Measurements from ENCODE around the gene HS3ST4. TPM values are rescaled to one million over a fixed set of nuclear protein-coding genes. Genes with fewer than 3 reads are reported as not detected.

The HS3ST4 gene
- total RNA-seq, 1 donor from 2014 or later: 12.6 TPM

GRCh38 chr16:25713785-25714570, 22.2 kb downstream of the HS3ST4 start:
- Mint-ChIP-seq H3K27me3 (ENCODE audit: low read depth) (peaks cover 2% of the 10 kb centered on the region), H3K36me3 (no peaks in the 10 kb centered on the region), H3K4me1 (peaks cover 16% of the 10 kb centered on the region), H3K27ac (no peak overlapping the region), H3K9me3 (no peaks in the 10 kb centered on the region), H3K4me3 (no peak overlapping the region)
- TF ChIP-seq CTCF (IDR thresholded peaks at IDR 0.05; ENCODE audit: unreplicated experiment): no peak
- no peak for DNase-seq (ENCODE audit: low spot score in 2 of 2, unreplicated experiment in 2 of 2)

- no peak overlapping the region for H3K4me3 Mint-ChIP-seq
- H3K36me3 Mint-ChIP-seq: no peaks in the 10 kb centered on the region
- peaks cover 2% of the 10 kb centered on the region for H3K27me3 Mint-ChIP-seq (ENCODE audit: low read depth)
- DNase-seq (ENCODE audit: low spot score in 2 of 2, unreplicated experiment in 2 of 2): no peak
- H3K9me3 Mint-ChIP-seq: no peaks in the 10 kb centered on the region
- peaks cover 6% of the 10 kb centered on the region for H3K4me1 Mint-ChIP-seq
- no peak overlapping the region for H3K27ac Mint-ChIP-seq
- no peak for TF ChIP-seq CTCF (IDR thresholded peaks at IDR 0.05; ENCODE audit: unreplicated experiment)
Measured at GRCh38 chr16:25716186-25716585, 24.4 kb downstream of the HS3ST4 start.

- Mint-ChIP-seq H3K27ac (no peak overlapping the region), H3K27me3 (ENCODE audit: low read depth) (no peaks in the 10 kb centered on the region), H3K36me3 (no peaks in the 10 kb centered on the region), H3K4me1 (no peaks in the 10 kb centered on the region), H3K4me3 (no peak overlapping the region), H3K9me3 (no peaks in the 10 kb centered on the region)
- no peak for DNase-seq (ENCODE audit: low spot score in 2 of 2, unreplicated experiment in 2 of 2)
- no peak for TF ChIP-seq CTCF (IDR thresholded peaks at IDR 0.05; ENCODE audit: unreplicated experiment)
Measured at GRCh38 chr16:25721439-25721838, 29.7 kb downstream of the HS3ST4 start.

GRCh38 chr16:25726430-25727098, 34.8 kb downstream of the HS3ST4 start:
- DNase-seq (ENCODE audit: low spot score in 2 of 2, unreplicated experiment in 2 of 2): no peak
- no peak overlapping the region for H3K27ac Mint-ChIP-seq
- no peaks in the 10 kb centered on the region for H3K36me3 Mint-ChIP-seq
- H3K4me1 Mint-ChIP-seq: no peaks in the 10 kb centered on the region
- no peak overlapping the region for H3K4me3 Mint-ChIP-seq
- H3K9me3 Mint-ChIP-seq: no peaks in the 10 kb centered on the region
- H3K27me3 Mint-ChIP-seq (ENCODE audit: low read depth): peaks cover 19% of the 10 kb centered on the region
- no peak for TF ChIP-seq CTCF (IDR thresholded peaks at IDR 0.05; ENCODE audit: unreplicated experiment)

- TF ChIP-seq CTCF (IDR thresholded peaks at IDR 0.05; ENCODE audit: unreplicated experiment): no peak
- Mint-ChIP-seq H3K4me1 (no peaks in the 10 kb centered on the region), H3K36me3 (no peaks in the 10 kb centered on the region), H3K27me3 (ENCODE audit: low read depth) (peaks cover 34% of the 10 kb centered on the region), H3K9me3 (no peaks in the 10 kb centered on the region), H3K27ac (no peak overlapping the region), H3K4me3 (no peak overlapping the region)
- no peak for DNase-seq (ENCODE audit: low spot score in 2 of 2, unreplicated experiment in 2 of 2)
Measured at GRCh38 chr16:25729188-25729915, 37.6 kb downstream of the HS3ST4 start.

All from mesothelial cell of epicardium (in vitro differentiated cells).